DLD1 (cell line): Measurements from ENCODE around the gene MORN3.
"Not testable (repeated sequence)": the region's sequence is repeated elsewhere in the genome, so short reads cannot be mapped to it uniquely, and the experiment has no call there.

ENCODE experiments used
- in situ Hi-C: cut with HindIII; loops from 2 replicates; pipeline ENCODE4 v1.10.0; 2017; ENCODE audit warnings: low sequenced_read_pairs

The MORN3 gene

GRCh38 chr12:121669521-121669900 lies at the start of gene MORN3:
Gene MORN3, minus strand, starts transcription at chr12:121669654. Its CDS starts 171 bp downstream, at chr12:121669483.
- in situ Hi-C loops = no loop called here

GRCh38 chr12:121718653-121719239 lies 49.3 kb upstream of the MORN3 start:
- in situ Hi-C loops = loop anchor here (25.0 kb wide), 1 partner anchor 156 kb away; no protein-coding TSS in a partner anchor

DNA sequence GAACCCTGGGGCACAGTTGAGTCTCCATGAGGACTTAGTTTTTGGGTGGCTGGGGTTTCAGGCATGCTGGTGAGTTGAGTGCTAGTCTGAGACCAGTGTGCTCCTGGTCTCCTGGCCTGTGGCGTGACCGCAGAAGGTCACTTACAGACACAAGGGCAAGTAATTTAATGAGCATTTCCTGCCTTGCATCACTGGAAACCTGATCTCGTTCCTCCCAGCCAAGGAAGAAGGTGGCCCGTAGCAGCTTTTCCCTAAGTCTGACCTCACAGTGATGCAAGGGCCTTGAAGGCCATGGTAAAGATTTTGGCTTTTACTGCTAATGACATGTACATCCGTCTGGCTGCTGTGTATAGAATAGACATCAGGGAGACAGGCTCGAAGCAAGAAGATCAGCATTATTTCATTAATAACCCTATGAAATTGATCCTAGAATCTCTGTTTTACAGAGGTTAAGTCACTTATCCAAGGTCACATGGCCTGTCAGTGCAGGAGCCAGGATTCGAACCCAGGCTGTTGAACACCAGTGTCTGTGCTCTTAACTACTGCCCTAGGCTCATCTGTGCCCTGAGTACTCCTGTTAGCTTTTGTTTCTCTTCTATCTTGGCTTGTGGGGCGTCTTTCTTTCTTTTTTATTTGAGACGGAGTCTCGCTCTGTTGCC lies 47.7 kb upstream of the MORN3 start:
- in situ Hi-C loops = loop anchor here (25.0 kb wide), 1 partner anchor 155 kb away; no protein-coding TSS in a partner anchor

DNA sequence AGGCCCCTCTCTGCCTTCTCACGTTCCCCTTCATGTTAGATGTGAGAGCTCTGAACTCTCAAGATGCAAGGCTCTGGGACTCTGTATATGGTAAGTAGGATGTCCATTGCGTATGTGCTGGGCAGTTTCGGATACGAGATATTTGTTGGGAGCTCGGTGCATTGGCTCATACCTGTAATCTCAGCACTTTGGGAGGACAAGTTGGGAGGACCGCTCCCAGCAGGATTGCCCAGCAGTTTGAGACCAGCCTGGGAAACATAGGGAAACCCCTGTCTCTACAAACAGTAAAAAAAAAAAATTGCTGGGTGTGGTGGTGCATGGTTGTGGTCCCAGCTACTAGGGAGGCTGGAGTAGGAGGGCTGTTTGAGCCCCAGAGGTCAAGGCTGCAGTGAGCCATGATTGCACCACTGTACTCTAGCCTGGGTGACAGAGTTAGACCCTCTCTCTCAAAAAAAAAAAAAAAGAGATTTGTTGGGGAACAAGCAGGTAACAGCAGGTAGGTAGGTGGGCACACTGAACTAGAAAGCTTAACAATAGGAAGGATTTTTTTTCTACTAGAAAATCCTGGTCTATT lies 46.5 kb upstream of the MORN3 start:
- in situ Hi-C loops = loop anchor here (25.0 kb wide), 1 partner anchor 154 kb away; no protein-coding TSS in a partner anchor

- in situ Hi-C loops = loop anchor here (25.0 kb wide), 1 partner anchor 153 kb away; no protein-coding TSS in a partner anchor
Observed at GRCh38 chr12:121715055-121715454, 45.6 kb upstream of the MORN3 start.

DNA sequence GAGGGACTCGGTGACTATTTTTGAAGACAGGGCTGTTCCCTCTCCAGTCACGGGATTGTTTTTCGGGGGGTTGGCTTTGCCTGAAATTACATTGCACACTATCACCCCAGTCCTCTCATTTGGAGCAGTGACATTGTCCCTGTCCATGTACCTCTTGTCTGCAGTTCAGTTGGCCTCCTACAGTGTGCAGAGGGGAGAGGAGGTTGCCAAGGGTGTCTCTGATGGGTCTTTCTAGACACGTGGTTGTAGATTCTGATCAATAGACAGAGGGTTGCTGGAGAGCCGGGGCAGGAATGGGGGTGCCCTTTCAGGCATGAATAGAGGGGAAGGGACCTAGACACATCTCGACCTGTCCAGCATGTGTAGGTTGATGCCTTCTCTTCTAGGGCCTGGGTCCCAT lies 44.3 kb upstream of the MORN3 start:
- in situ Hi-C loops = loop anchor here (25.0 kb wide), 1 partner anchor 151 kb away; no protein-coding TSS in a partner anchor

DNA sequence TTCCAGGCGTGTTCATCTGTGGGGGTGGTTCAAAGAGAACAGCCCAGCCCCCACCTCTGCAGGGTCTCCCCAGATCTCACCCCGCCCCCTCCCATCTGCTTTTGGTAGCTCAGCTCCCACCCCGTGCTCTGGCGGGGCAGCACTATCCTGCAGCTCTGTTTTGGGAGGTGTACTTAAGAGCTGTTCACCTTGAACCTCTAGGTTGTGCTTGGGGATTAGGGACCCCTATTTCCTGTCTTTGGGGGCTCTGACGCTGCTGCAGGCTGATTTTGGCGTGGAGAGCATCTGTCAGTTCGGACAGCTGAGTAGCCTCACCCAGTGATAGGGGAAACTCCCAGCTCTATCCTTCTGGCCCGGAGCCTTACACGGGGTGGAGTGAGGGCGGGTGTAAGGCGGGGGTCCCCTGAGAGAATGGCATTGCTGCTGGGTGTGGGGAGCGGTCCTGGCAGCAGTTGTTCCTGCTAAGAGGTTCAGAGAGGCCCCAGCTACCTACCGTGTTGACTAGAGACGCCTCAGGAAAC lies 43.9 kb upstream of the MORN3 start:
- in situ Hi-C loops = loop anchor here (25.0 kb wide), 1 partner anchor 151 kb away; no protein-coding TSS in a partner anchor

DNA sequence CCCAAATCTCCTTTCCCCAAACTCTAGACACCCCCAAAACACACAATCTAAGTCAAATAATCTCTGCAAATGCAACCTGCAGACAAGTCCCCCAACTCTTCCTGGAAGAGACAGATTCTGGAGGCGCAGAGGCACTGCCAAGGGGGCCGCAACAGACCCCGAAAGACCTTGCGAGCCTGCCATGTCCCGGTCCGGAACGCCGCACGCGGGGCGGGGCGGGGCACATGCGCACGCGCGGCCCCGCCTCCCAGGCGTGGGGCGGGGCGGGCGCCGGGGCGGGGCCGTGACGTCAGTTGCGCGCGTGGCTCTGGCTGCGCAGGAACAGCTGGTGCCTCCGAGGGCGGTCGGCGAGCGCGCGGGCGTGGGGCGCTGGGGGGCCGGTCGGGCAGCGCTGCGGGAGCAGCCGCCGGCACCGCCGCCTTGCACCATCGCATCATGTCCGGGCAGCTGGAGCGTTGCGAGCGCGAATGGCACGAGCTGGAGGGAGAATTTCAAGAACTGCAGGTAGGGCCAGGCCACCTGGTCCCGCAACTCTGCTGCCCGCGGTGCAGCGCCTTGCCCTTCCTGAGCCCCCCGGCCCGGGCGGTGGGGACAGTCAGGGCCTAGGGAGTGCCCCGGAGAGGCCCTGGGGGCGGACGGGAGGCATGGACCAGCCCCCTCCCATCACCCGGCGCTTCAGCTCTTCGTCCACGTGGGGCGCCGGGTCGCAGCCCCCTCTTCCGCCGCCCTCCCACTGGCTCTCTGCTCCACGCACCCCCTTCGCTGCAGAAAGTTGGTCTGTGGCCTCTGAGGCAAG lies 43.2 kb upstream of the MORN3 start, which contains the start of gene TMEM120B:
TMEM120B (plus strand) TSS at position 292 of the 796 bp plus-strand sequence; CDS start at position 436, 144 bp downstream.
- in situ Hi-C loops = loop anchor here (25.0 kb wide), 1 partner anchor 150 kb away; no protein-coding TSS in a partner anchor

GRCh38 chr12:121712190-121712460 lies 42.7 kb upstream of the MORN3 start:
- in situ Hi-C loops = loop anchor here (25.0 kb wide), 1 partner anchor 150 kb away; no protein-coding TSS in a partner anchor

GRCh38 chr12:121711361-121712189 lies 42.1 kb upstream of the MORN3 start:
- in situ Hi-C loops = loop anchor here (25.0 kb wide), 1 partner anchor 149 kb away; no protein-coding TSS in a partner anchor

GRCh38 chr12:121709478-121709961 lies 40.1 kb upstream of the MORN3 start:
- in situ Hi-C loops = loop anchor here (25.0 kb wide), 1 partner anchor 147 kb away; no protein-coding TSS in a partner anchor

DNA sequence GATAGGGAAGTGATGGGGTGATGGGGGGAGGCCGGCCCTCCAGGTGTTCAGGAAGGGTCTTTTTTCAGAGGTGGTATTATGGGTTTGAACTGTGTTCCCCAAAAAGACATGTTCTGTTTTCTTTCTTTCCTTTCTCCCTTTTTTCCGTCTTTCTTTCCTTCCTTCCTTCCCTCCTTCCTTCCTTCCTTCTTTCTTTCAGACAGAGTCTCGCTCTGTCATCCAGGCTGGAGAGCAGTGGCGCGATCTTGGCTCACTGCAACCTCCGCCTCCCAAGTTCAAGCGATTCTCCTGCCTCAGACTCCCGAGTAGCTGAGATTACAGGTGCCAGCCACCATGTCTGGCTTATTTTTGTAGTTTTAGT lies 39.6 kb upstream of the MORN3 start:
- in situ Hi-C loops = loop anchor here (25.0 kb wide), 1 partner anchor 147 kb away; no protein-coding TSS in a partner anchor

DNA sequence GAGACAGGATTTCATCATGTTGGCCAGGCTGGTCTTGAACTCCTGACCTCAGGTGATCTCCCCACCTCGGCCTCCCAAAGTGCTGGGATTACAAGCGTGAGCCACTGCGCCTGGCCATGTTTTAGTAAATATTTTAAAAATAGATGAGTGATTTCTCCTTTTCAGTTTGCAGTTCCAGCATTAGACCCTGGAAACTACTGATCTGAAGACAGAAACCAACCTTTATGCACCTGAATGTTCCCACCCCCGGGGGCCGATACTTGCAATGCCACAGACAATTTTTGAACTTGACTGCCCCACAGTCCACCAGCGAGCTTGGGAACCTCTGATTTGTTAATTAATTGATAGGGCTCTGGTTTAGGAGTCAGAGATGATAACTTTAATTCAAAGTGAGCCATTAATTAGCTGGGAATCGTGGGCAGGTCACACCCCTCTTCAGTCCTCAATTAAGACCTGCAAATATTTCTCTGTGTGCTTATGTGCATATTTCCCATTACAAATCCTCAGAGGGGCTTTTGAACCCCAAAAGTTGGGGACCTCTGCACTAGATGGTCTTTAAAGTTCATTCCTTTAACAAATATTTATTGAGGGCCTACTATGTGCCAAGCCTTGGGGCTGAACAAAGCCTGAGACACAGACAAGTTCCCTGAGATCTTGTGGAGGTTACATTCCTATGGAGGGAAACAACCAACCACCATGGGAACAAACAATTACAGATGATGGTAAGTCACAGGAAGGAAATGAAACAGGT lies 39.0 kb upstream of the MORN3 start:
- in situ Hi-C loops = loop anchor here (25.0 kb wide), 1 partner anchor 146 kb away; no protein-coding TSS in a partner anchor

DNA sequence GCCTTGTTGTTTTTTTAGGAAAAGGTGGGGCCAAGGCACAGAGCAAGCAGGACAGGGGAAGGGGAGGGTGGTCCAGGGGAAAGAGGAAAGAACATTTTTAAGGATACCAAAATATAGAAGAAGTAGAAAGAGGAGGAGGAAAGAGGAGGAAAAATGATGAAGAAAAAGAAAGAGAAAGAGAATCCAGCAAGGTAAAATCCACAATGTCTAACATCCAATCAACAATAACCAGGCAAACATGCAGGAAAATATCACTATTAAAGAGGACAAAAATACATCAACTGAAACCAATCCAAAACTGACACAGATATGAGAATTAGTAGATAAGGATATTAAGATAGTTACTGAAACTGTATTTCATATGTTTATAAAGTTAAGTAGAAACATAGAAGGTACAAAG lies 36.1 kb upstream of the MORN3 start:
- in situ Hi-C loops = loop anchor here (25.0 kb wide), 1 partner anchor 143 kb away; no protein-coding TSS in a partner anchor

- in situ Hi-C loops = loop anchor here (25.0 kb wide), 1 partner anchor 141 kb away; no protein-coding TSS in a partner anchor
Observed at GRCh38 chr12:121702944-121703343, 33.5 kb upstream of the MORN3 start.

DNA sequence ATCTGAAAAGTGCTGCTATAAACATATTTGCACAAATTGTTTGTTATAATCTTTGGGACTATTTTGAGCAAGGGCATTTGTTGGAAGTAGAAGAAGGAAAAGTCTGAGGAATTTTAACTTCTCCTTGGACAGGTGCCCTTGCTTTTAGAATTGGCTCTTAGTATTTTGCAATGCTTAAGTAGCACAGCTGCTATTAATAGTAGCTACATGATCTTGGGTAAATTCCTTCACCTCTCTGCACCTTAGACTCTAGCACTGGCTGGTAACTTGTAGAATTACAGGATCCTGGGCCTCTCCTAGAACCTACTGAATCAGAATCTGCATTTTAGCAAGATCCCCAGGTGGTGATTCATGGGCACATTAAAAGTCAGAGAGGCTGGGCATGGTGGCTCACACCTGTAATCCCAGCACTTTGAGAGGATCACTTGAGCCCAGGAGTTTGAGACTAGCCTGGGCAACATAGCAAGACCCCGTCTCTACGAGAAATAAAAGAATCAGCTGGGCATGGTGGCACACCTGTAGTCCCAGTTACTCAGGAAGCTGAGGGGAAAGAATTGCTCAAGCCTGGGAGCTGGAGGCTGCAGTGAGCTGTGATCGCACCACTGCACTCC lies 32.3 kb upstream of the MORN3 start:
- in situ Hi-C loops = loop anchor here (25.0 kb wide), 1 partner anchor 139 kb away; no protein-coding TSS in a partner anchor

GRCh38 chr12:121697861-121698260 lies 28.4 kb upstream of the MORN3 start:
- in situ Hi-C loops = not testable (repeated sequence)

- in situ Hi-C loops = no loop called here
Observed at GRCh38 chr12:121697093-121697698, 27.7 kb upstream of the MORN3 start.
